SK-N-SH treated with all-trans-retinoic acid at 6 μM for 48 hours (cell line): Measurements from ENCODE around the gene PCBP3.

ENCODE experiments used
- CREB5 ChIP-seq: fragments of 250-450 bp; sonication (Bioruptor Pico); IDR thresholded peaks from 2 replicates; pipeline ENCODE4 v1.5.1; 2020; ENCODE audit warnings: low read depth, mild to moderate bottlenecking, moderate library complexity
- ISL1 ChIP-seq: fragments of 250-450 bp; sonication (Bioruptor Pico); IDR thresholded peaks from 2 replicates; pipeline ENCODE4 v2.1.2; 2022; ENCODE audit warnings: mild to moderate bottlenecking, moderate library complexity
- PATZ1 ChIP-seq: fragments of 250-450 bp; sonication (Bioruptor Pico); IDR thresholded peaks from 2 replicates; pipeline ENCODE4 v1.8.0; 2020; ENCODE audit warnings: mild to moderate bottlenecking, moderate library complexity, borderline replicate concordance
- PPARA ChIP-seq: fragments of 250-450 bp; sonication (Bioruptor Pico); IDR thresholded peaks from 2 replicates; pipeline ENCODE4 v1.5.0; 2020; ENCODE audit warnings: mild to moderate bottlenecking, borderline replicate concordance
- RARB ChIP-seq: fragments of 250-450 bp; sonication (Bioruptor Pico); IDR thresholded peaks from 2 replicates; pipeline ENCODE4 v1.8.0; 2021; ENCODE audit warnings: mild to moderate bottlenecking, moderate library complexity

- TF ChIP-seq CREB5 (CRISPR knock-in tag) (no peak), PPARA (CRISPR knock-in tag) (no peak), PATZ1 (CRISPR knock-in tag) (no peak), ISL1 (CRISPR knock-in tag) (no peak), RARB (CRISPR knock-in tag) (no peak)
Observed at GRCh38 chr21:45636459-45636858, 7.1 kb upstream of the PCBP3 start.
